SK-N-SH (cell line): ENCODE data around the gene ZNF683. TPM values are rescaled to one million over a fixed set of nuclear protein-coding genes. Genes with fewer than 3 reads are reported as not detected.

ENCODE experiments used
- polyA plus RNA-seq, 3 experiments: library from polyadenylated mRNA; depleted of rRNA; stranded (reverse); fragments of >200 nt; gene quantifications; 2 replicates each; pipeline ENCODE4 v1.2.3, GENCODE V29; 2012

Gene ZNF683
- polyA plus RNA-seq, 1 of the 3 experiments (the other 2 are of a cell fraction), result not detected

Other genes with a start within 250 kb of the ZNF683 start
- gene FAM110D, start 213.7 kb downstream of the ZNF683 start, polyA plus RNA-seq (2012; rRNA removed), result 0.50 and 0.64 TPM in 2 replicates
- gene C1orf232, start 203.8 kb downstream of the ZNF683 start, polyA plus RNA-seq (2012; rRNA removed), result not detected in 2 replicates
- gene ZNF593, start 202.8 kb downstream of the ZNF683 start, polyA plus RNA-seq (2012; rRNA removed), result 58.7 and 64.8 TPM in 2 replicates
- not detected in 2 replicates for gene ZNF593OS, start 200.9 kb downstream of the ZNF683 start, polyA plus RNA-seq (2012; rRNA removed)
- gene CNKSR1, start 195.3 kb downstream of the ZNF683 start, polyA plus RNA-seq (2012; rRNA removed), result 0.49 and 0.58 TPM in 2 replicates
- gene CATSPER4, start 182.1 kb downstream of the ZNF683 start, polyA plus RNA-seq (2012; rRNA removed), result not detected in 2 replicates
- 12.1 and 16.6 TPM in 2 replicates for gene CEP85, start 138.6 kb downstream of the ZNF683 start, polyA plus RNA-seq (2012; rRNA removed)
- 131 and 202 TPM in 2 replicates for gene SH3BGRL3, start 92.7 kb downstream of the ZNF683 start, polyA plus RNA-seq (2012; rRNA removed)
- gene UBXN11, start 66.1 kb downstream of the ZNF683 start, polyA plus RNA-seq (2012; rRNA removed), result 30.6 and 35.3 TPM in 2 replicates
- gene CD52, start 54.8 kb downstream of the ZNF683 start, polyA plus RNA-seq (2012; rRNA removed), result not detected in 2 replicates
- 0.08 and 0.49 TPM in 2 replicates for gene CRYBG2, start 18.6 kb downstream of the ZNF683 start, polyA plus RNA-seq (2012; rRNA removed)
- gene LIN28A, start 38.1 kb upstream of the ZNF683 start, polyA plus RNA-seq (2012; rRNA removed), result not detected in 2 replicates
- gene DHDDS, start 59.6 kb upstream of the ZNF683 start, polyA plus RNA-seq (2012; rRNA removed), result 25.0 and 36.6 TPM in 2 replicates
- 343 and 644 TPM in 2 replicates for gene HMGN2, start 99.7 kb upstream of the ZNF683 start, polyA plus RNA-seq (2012; rRNA removed)
- 8.3 and 9.7 TPM in 2 replicates for gene RPS6KA1, start 157.0 kb upstream of the ZNF683 start, polyA plus RNA-seq (2012; rRNA removed)